NT2/D1 (cell line): ENCODE measurements around the gene ABHD6.

ENCODE experiments used
- DNase-seq: peaks from one replicate; pipeline ENCODE4 v3.0.0-alpha.2; 2011; ENCODE audit warnings: low read depth, low spot score
- H3K27me3 ChIP-seq: 2 replicates; pipeline ENCODE4 v1.6.0; 2011; ENCODE audit warnings: mild to moderate bottlenecking; ENCODE audit not compliant: insufficient read length, insufficient read depth
- H3K36me3 ChIP-seq: 2 replicates; pipeline ENCODE4 v1.6.1; 2011; ENCODE audit warnings: mild to moderate bottlenecking, low read length, mixed read lengths; ENCODE audit not compliant: insufficient read depth, insufficient read length
- H3K4me1 ChIP-seq: 2 replicates; pipeline ENCODE4 v1.5.1; 2011; ENCODE audit not compliant: insufficient read depth, insufficient read length
- H3K4me3 ChIP-seq: 2 replicates; pipeline ENCODE4 v1.5.1; 2011; ENCODE audit warnings: low read depth; ENCODE audit not compliant: insufficient read length
- H3K9ac ChIP-seq: 2 replicates; pipeline ENCODE4 v1.6.0; 2011; ENCODE audit warnings: low read depth; ENCODE audit not compliant: insufficient read length
- H3K9me3 ChIP-seq: 2 replicates; pipeline ENCODE4 v1.5.1; 2011; ENCODE audit warnings: mild to moderate bottlenecking, low read length; ENCODE audit not compliant: insufficient read depth
- SUZ12 ChIP-seq: IDR thresholded peaks from 2 replicates; pipeline ENCODE4 v1.6.1; 2011; ENCODE audit not compliant: insufficient read length, insufficient read depth; ENCODE audit errors: extremely low read depth
- YY1 ChIP-seq: IDR thresholded peaks from 2 replicates; pipeline ENCODE4 v1.6.1; 2011; ENCODE audit not compliant: insufficient read length, insufficient read depth
- ZNF274 ChIP-seq: IDR thresholded peaks from 2 replicates; pipeline ENCODE4 v1.6.1; 2011; ENCODE audit warnings: mild to moderate bottlenecking, low read depth, low read length

ABHD6 gene

DNA sequence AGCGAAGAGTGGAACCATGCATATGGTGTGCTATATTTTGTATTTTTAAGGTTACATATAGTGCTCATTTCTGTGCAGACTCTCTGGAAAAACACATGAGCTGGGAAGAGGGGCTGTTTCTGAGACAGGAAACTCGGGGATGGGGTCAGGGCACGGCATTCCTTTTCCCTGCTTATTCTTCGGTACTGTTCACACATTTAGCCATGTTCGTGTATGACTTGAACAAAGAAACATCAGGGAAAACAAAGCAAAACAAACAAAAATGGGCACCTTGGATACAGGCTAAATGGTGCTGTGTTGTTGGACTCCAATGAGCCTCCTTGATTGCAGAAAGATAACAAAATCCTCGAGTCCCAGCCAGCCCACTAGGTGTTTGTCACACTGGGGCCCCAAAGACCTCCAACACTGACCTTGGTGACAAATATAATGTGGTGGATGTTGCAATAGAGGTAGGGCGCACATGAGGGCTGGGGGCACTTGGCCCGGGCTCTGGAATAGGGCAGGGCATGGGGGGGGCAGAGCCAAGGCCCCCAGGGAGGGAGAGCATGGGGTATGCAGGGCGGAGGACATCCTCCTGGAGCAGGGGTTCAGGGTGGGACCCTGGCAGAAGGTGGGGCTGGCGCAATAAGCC, 46.1 kb upstream of the ABHD6 start:
- Histone ChIP-seq H3K4me1 (peaks cover 13% of the 10 kb centered on the region), H3K9me3 (no peaks in the 10 kb centered on the region), H3K4me3 (no peak overlapping the region), H3K36me3 (no peaks in the 10 kb centered on the region), H3K27me3 (no peaks in the 10 kb centered on the region), H3K9ac (no peak overlapping the region)
- TF ChIP-seq YY1: no peak
- no peak for TF ChIP-seq ZNF274
- TF ChIP-seq SUZ12: no peak
- no peak for DNase-seq

DNA sequence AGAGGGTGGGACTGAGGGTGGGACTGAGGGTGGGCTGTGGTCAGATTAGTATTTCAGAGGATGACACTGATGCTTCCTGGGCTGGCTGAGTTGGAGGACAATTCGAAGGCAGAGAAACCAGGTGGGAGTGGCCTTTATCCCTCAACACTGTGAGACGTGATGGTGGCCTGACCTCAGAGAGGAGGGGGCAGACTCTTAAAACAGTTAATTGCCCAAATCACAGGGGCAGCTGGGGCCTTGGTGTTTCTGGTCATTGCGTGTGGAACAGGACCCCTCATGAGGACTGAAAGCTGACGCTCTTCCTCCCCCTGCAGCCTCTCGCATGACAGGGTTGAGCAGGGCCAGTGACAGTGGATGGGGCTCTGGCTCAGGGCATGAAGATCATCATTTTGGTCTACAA, 45.5 kb upstream of the ABHD6 start:
- H3K9me3 ChIP-seq: no peaks in the 10 kb centered on the region

DNA sequence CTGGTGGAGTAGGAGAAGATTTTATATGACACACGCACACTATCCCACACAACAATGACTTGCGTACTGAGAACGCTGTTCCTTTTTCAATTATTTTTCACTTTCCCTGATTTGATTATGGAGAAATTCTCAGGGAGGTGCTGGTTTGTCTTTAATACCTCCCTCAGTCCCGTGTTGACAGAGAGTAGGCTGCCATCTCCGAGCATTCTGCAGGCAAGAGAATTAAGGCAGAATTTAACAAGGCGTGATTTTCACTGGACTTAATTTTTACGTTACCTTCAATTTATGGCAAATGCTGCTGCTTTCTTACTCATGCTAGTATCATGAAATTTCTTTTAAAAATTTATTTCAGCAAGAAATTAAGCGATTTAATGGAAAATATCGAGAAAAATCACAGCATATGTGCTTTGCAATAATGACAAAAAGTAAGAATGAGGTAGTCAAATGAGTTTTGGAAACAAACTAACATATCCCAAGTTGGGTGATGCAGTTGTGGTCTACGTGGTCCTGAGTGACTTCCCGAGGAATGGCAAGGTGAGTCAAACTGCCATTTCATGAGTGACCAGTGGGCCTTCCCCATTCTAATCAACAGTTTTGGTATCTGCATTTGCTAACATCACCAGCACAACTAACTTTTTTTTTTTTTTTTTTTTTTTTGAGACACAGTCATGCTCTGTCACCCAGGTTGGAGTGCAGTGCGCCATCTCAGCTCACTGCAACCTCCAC, 43.7 kb upstream of the ABHD6 start:
- no peaks in the 10 kb centered on the region for H3K36me3 ChIP-seq
- H3K4me1 ChIP-seq: peaks cover 7% of the 10 kb centered on the region
- no peaks in the 10 kb centered on the region for H3K27me3 ChIP-seq
- no peak overlapping the region for H3K4me3 ChIP-seq
- TF ChIP-seq SUZ12: no peak
- TF ChIP-seq ZNF274: no peak
- no peak for TF ChIP-seq YY1
- H3K9ac ChIP-seq: no peak overlapping the region
- DNase-seq: no peak
- H3K9me3 ChIP-seq: no peaks in the 10 kb centered on the region

More for the DNA sequence above, 45.5 kb upstream of the ABHD6 start:
- Histone ChIP-seq H3K36me3 (no peaks in the 10 kb centered on the region), H3K4me3 (no peak overlapping the region), H3K4me1 (peaks cover 13% of the 10 kb centered on the region), H3K9ac (no peak overlapping the region), H3K27me3 (no peaks in the 10 kb centered on the region)
- TF ChIP-seq SUZ12 (no peak), ZNF274 (no peak), YY1 (no peak)
- DNase-seq: no peak

DNA sequence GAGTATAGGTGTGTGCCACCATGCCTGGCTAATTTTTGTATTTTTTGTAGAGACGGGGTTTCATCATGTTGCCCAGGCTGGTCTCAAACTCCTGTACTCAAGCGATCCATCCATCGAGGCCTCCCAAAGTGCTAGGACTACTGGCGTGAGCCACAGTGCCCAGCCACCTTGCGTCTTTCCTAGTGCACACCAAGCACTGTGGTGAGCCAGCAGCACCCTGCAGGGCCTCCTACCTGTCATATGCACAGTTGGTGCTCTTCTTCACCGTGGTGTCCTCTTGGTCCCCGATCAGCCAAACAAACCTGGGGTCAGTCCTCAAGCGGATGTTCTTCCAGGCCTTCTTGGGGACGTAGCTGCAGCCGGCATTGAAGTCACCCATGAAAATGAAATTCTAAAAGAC, 40.0 kb upstream of the ABHD6 start:
- H3K4me1 ChIP-seq: peaks cover 3% of the 10 kb centered on the region

DNA sequence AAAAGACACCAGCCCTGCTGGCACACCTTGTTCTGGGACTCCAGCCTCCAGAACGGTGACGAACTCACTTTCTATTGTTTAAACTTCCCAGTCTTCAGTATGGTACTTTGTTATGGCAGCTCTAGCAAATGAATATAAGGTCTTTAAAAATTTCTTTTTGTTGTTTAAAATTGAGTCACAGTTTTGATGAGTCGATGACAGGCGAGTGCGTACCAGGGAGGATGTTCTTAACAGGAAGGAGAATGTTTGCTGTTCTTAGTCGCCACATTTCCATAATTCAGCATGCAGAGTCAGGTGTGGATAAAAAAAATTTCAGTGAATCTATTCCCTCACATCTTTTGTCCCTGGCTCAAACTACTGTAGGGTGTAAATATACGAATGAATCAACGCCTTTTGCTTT, 39.2 kb upstream of the ABHD6 start:
- no peak for TF ChIP-seq YY1
- TF ChIP-seq SUZ12: no peak
- no peak for TF ChIP-seq ZNF274

More for the DNA sequence above, 40.0 kb upstream of the ABHD6 start:
- Histone ChIP-seq H3K36me3 (no peaks in the 10 kb centered on the region), H3K9me3 (peaks cover 11% of the 10 kb centered on the region; the same call in 1 of the 2 replicates), H3K9ac (no peak overlapping the region), H3K4me3 (no peak overlapping the region), H3K27me3 (no peaks in the 10 kb centered on the region)
- TF ChIP-seq ZNF274 (no peak), YY1 (no peak), SUZ12 (no peak)
- no peak for DNase-seq

DNA sequence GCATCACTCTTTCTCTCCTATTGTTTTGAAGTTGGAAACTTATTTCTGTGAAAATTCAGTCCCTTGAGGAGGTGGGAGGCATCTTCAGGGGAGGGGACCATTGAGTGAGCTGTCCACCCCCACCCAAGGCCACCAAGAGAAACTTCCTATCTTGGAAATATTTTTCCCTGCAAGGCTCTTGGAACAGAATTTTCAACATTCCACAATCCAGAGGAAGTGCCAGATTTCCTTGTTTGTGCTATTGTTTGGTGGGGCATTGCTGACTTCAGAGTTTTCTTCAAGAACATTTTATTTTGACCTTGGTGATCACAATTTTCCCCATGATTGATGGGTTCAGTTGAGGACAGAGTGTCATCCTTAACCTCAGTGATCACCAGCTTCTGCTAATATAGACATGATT, 38.8 kb upstream of the ABHD6 start:
- no peak for TF ChIP-seq ZNF274
- no peak for TF ChIP-seq YY1
- no peak for TF ChIP-seq SUZ12
- Histone ChIP-seq H3K4me1 (peaks cover 3% of the 10 kb centered on the region), H3K9me3 (peaks cover 11% of the 10 kb centered on the region; the same call in 1 of the 2 replicates), H3K36me3 (no peaks in the 10 kb centered on the region), H3K9ac (no peak overlapping the region), H3K4me3 (no peak overlapping the region), H3K27me3 (no peaks in the 10 kb centered on the region)
- DNase-seq: no peak

More for the DNA sequence above, 39.2 kb upstream of the ABHD6 start:
- peaks cover 3% of the 10 kb centered on the region for H3K4me1 ChIP-seq
- H3K36me3 ChIP-seq: no peaks in the 10 kb centered on the region
- H3K27me3 ChIP-seq: no peaks in the 10 kb centered on the region
- no peak overlapping the region for H3K9ac ChIP-seq
- DNase-seq: no peak
- no peak overlapping the region for H3K4me3 ChIP-seq
- H3K9me3 ChIP-seq: peaks cover 11% of the 10 kb centered on the region; the same call in 1 of the 2 replicates

DNA sequence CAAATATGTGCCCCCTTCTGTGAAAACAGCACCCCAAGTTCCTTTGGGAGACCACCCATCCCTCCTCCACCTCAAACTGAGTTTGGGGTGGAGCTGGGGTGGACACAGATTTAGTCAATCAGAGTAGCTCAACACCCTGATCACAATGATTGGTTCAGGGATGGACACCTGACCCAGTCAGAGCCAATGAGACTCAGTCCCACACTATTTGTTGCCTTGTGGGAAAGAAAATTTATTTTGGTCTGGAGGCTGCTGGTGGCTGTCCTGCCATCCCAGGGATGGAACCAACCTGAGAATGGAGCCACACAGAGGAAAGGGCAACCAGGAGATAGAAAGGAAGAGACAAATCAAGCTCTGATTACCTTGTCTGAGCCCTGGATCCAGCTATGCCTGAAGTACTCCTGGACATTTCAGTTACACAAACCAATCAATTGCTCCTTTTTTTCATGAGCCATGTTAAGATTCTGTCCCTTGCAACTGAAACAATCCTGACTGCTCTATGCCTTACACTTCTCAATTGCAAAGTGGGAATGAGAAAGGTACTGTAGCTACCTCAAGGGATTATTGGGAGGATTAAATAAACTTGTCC, 37.4 kb upstream of the ABHD6 start:
- peaks cover 3% of the 10 kb centered on the region for H3K4me1 ChIP-seq
- TF ChIP-seq SUZ12: no peak
- no peak for TF ChIP-seq YY1
- TF ChIP-seq ZNF274: no peak

More for the DNA sequence above, 37.4 kb upstream of the ABHD6 start:
- no peak overlapping the region for H3K4me3 ChIP-seq
- H3K9me3 ChIP-seq: peaks cover 11% of the 10 kb centered on the region; the same call in 1 of the 2 replicates
- H3K9ac ChIP-seq: no peak overlapping the region
- H3K27me3 ChIP-seq: no peaks in the 10 kb centered on the region
- H3K36me3 ChIP-seq: no peaks in the 10 kb centered on the region
- no peak for DNase-seq
